Non-pigmented ciliary epithelial cell (primary cell): ENCODE results near the gene S100A5.

ENCODE experiments used
- DNase-seq: peaks from one replicate; pipeline ENCODE4 v3.0.0-alpha.2; 2010; ENCODE audit warnings: low read depth

The S100A5 gene

DNA sequence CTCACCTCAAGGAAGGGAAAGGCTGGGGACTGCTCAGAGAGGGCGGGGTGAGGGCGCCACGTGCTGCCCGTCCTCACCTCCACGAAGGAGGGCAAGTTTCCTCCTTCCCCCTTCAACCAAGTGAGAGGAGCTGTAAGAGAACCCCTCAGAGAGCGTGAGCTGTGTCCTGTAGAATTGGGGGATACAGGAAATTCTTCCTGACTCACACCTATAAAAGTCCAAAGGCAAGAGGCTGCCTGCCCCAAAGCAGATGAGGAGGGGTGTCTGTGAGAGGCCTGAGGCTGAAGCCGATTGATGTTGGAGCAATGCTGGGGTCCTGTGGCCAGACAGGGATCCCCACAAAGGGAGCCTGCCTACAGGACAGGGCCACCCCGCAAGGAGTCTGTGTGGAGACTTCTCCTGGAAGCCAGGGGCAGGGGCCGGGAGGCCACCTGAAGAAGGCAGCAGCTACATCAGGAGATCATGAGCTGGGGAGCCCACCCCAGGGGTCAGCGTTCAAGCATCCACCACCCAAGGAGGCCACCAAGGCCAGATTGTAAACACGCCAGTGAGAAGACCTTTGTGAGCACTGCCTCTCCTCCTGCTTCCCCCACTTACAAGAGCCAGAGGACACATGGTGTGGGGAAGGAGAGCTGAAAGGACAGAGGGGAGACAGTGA, 32.7 kb downstream of the S100A5 start:
- DNase-seq = no peak

DNA sequence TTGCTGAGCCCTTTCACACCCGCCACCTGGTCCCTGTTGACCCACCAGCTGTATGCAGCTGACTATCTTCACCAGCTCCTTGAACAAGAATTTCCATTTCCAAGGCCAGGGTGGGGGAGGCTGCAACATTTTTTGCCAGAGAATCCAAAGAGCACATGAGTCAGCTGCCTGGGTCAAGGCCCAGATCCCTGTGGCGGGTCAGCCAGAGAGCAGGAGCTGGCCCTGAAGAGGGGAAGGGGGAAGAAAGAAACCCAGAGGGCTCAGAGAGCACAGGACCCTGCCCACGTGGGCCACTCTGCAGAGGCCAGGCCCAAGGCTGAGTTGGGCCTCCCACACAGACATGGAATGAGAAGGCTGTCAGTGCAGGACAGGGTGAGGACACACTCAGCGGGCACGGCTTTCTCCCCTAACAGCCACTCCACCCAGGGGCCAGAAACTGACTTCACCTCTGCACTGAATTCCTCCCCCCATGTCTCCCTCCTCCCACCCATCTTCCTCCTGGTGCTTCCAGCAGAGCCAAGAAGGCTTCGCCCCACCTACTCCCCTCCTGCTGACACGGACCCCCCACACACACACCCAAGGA, 33.8 kb downstream of the S100A5 start:
- DNase-seq = peak; percentile 61

DNA sequence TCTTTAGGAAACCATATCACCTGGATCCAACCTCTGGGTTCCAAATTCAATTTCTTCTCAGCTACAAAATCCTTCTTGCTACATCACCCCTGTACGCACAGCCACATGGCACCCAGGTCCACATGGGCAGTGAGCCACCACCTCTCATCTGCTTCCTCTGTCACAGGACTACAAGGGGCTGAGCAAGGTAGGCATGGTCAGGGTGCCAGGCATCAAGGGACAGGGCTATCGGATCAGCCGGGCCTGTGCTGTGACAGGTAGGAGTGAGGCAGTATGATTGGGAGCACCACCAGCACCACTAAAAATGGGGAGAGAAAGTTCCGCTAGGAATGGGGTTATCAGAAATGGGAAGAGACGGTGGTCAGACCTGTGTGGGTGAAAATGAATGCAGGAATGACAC, 34.3 kb downstream of the S100A5 start:
- no peak for DNase-seq

DNA sequence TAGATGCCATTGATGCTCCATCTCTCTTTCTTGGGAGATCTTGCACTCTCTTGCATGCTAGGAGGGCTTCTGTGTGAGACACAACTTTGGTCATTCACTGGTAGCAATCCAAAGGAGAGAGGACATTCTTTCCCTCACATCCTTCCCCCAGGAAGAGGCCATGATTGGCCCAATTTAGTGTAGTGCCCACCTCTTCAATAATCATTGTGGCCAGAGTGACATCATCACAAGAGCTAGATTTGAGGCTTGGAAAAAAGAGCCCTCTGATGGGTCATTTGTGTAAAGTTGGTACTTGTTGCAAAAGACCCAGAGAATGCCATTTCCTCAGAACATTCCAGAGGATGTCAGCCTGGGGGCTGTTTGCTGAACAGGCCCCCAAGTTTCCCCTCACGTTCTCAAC, 35.2 kb downstream of the S100A5 start:
- no peak for DNase-seq

DNA sequence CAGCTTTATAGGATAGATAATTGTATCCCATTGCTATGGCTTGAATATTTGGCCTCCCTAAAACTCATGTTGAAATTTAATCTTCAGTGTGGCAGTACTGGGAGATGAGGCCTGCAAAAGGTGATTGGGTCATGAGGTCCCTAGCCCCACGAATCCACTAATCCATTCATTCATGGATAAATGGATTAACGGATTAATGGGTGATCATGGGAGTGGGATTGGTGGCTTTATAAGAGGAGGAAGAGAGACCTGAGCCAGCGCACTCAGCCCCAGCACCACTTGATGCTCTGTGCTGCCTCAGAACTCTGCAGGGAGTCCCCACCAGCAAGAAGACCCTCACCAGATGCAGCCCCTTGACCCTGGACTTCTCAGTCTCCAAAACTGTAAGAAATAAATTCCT, 37.0 kb downstream of the S100A5 start:
- DNase-seq = no peak

DNA sequence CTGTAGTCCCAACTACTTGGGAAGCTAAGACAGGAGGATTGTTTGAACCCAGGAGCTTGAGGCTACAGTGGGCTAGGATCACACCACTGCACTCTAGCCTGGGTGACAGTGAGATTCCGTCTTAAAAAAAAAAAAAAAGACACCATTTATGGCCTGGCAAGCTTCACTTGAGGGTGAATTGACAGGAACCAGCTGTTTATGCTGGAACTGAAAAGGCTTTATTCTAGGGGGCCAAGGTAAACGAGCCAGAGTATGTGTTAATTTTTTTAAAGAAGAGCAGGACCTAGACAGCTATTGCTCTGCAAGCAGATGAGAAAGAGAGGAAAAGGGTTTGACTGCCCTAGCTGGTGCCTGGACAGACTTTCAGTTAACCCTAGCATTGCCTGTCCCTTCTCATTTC, 42.0 kb downstream of the S100A5 start:
- DNase-seq = no peak

DNA sequence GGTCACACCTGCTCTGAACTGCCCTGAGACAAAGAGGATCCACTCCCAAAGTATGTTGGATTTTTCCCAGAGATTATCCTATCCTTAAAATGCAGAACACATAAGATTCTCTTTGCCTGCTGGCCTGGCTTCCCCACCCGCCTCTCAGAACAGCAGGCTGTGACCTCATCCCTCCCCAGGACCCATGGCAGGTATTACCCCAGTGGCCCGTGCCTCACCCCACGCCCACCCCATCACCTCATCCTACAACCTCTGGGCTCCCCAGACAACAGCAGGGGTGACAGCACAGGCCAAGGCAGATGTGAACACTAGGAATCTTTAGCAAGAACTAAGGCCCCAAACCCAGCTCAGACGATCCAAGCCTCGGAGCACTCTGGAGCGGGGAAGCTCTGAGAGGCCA, 45.2 kb downstream of the S100A5 start:
- DNase-seq = no peak

DNA sequence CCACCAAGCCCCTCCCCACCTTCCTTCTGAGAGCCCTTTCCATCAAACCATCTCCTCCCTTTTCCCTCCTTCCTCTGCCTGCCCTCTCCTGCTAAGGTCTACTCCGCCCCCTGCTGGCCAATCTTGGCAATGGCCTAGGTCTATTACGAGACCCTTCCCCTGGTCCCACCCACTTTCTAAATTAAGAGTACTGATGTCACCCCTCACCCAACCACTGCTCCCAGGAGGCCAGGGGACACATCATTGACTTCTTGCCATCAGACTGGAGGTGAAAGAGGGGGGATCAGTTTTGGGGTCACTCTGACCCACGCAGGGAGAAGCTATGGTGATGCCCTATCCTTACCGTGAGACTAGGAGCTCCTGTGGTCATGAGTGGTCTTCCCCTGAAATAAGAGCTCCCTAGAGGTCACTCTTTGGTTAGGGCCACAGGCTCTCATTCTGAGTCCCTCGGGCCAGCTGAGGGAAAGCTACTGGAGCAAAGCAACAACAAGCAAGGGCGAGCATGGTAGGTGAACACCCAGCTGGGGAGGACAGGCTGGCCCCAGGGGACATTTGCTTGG, 45.7 kb downstream of the S100A5 start:
- no peak for DNase-seq

DNA sequence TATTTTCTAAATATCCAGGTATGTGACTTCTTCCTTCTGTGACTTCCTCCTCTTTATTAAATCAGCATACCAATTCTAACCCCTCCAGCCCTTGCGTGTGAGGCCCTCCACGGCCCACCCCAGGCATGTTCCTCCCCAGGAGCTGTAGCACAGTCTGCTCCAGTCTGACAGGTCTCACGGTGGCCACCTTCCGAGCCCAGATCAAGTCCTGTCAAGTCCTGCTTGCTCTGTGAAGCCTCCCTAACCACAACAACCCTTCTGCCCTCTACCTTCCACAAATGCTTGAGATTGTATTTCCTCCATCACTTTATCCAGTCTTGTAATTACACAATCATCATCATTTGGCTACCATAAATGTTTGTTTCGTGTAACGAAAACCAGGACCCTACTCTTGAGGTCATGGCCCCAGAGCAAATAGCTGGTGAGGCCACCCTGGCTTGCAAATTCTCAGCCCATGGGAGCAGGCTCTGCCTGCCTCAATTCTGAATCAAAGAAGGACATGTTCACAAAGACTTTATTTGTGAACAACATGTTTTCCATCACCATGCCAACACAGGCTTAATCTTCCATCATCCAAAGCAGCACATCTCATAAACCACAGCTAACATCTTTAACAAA, 47.3 kb downstream of the S100A5 start:
- no peak for DNase-seq

DNA sequence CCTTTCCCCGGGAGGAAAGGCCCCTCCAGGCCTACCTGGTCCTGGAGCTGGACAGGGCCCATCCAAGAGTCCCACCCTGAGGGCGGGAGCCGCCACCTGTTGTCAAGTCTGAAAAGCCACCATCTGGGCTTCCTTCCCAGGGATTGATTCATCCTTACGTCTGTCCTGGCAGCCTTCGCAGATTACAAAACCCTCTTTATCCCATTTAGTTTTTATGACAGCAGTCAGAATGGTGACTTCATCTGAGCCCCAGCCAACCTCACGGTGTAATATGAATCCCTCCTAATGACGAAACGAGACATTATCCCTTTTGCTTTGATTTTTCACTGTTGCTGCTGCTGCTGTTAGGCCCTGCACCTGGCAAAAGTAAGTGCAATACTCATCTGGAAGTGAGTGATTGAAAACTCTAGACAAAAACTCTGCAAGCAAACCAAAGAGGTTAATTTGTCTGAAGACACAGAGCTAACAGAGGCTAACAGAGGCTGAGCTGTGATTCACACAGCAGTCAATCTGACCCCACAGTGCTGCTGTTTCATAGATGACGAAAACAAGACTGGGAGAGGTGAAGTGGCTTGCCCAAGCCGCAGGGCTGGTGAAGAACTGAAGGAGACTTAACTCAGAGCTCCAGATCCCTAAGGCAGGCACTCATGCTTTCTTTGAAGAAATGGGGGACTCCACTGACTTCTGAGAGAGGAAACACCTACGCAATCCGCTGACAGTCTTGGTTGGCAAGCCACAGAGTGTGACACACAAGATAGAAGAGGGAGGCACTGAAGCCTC, 50.3 kb downstream of the S100A5 start:
- DNase-seq = peak; percentile 66

DNA sequence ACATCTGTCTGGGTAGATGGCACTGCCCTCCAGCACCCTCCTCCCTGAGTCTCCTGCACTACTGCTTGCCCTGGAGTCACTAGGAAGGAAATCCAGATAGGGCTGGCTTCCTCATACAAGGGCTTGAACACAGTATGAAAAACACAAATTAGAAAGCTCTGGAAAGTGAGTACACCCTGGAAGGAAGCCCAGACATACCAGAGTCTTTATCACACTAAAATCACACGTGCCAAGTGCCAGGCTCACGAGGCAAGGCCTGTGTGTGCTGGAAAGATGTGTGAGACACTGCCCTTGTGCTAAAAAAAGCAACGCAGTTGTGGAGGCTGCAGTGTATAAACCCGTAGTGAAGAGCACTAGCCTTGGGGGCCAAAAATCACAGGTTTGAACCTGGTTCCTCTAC, 52.0 kb downstream of the S100A5 start:
- no peak for DNase-seq

DNA sequence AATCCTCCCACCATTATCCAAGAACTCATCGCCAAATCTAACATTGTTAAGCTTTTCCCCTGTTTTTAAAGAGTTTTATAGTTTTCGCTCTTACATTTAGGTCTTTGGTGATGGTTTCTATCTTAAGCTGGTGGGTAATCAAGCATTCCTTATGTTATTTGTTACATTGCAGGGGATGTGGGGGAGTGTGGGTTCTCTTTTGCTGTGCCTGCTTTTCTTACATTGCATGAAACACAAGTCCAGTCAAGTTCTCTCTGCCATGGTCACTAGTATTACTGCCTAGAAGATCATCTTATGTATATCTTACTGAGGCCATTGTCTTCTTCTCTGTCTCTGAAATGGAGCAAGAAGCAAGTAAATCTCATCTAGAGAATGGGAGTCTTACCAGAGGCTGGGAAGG, 53.0 kb downstream of the S100A5 start:
- no peak for DNase-seq
